Fibroblast of pulmonary artery (primary cell): ENCODE measurements around the gene CGN.

Experiments
- DNase-seq: peaks from one replicate; pipeline ENCODE4 v3.0.0-alpha.2; 2010; ENCODE audit warnings: low read depth
- H3K4me3 ChIP-seq: replicated peaks from 2 replicates; pipeline ENCODE4 v1.5.1; 2011; ENCODE audit warnings: low read depth, mild to moderate bottlenecking, control low read depth, low read length, moderate library complexity
- CTCF ChIP-seq: IDR thresholded peaks from 2 replicates; pipeline ENCODE4 v1.5.1; 2011; ENCODE audit warnings: mild to moderate bottlenecking, control low read depth, low read length, inconsistent platforms; ENCODE audit errors: missing control alignments

CGN gene

GRCh38 chr1:151553659-151554058, 42.5 kb downstream of the CGN start:
- no peak overlapping the region for H3K4me3 ChIP-seq
- TF ChIP-seq CTCF: no peak
- peak; percentile 18 for DNase-seq

GRCh38 chr1:151556052-151556451, 44.9 kb downstream of the CGN start:
- no peak overlapping the region for H3K4me3 ChIP-seq
- no peak for TF ChIP-seq CTCF
- DNase-seq: no peak

- DNase-seq: no peak
- H3K4me3 ChIP-seq: no peak overlapping the region
- no peak for TF ChIP-seq CTCF
Observed at GRCh38 chr1:151562661-151563060, 51.5 kb downstream of the CGN start.

GRCh38 chr1:151563376-151563775, 52.2 kb downstream of the CGN start:
- no peak for TF ChIP-seq CTCF
- no peak overlapping the region for H3K4me3 ChIP-seq
- no peak for DNase-seq

- H3K4me3 ChIP-seq: no peak overlapping the region
- no peak for DNase-seq
- TF ChIP-seq CTCF: no peak
Observed at GRCh38 chr1:151565502-151566189, 54.5 kb downstream of the CGN start.

- no peak overlapping the region for H3K4me3 ChIP-seq
- DNase-seq: no peak
- TF ChIP-seq CTCF: no peak
Observed at GRCh38 chr1:151568626-151569088, 57.5 kb downstream of the CGN start.

GRCh38 chr1:151570819-151571218, 59.6 kb downstream of the CGN start:
- no peak for TF ChIP-seq CTCF
- no peak overlapping the region for H3K4me3 ChIP-seq
- DNase-seq: no peak
